ENCODE data around the gene MTOR. TPM values are rescaled to one million over a fixed set of nuclear protein-coding genes. Genes with fewer than 3 reads are reported as not detected.

The MTOR gene
- total RNA-seq, 6 donors from 2014 or later, result 27.5 to 61.0 (median 33.1) TPM

- H3K36me3 ChIP-seq, result peaks cover 40 to 100% (median 93%) of the 10 kb centered on the region in 4 donors
Measured at GRCh38 chr1:11072216-11072917, 190.0 kb downstream of the MTOR start.

GRCh38 chr1:11071463-11072215 lies 190.7 kb downstream of the MTOR start:
- Histone ChIP-seq H3K27ac (no peak overlapping the region), H3K4me1 (no peaks in the 10 kb centered on the region), H3K4me3 (no peak overlapping the region), H3K9me3 (no peaks in the 10 kb centered on the region), H3K27me3 (no peaks in the 10 kb centered on the region), H3K36me3 (peaks cover 42 to 100% (median 92%) of the 10 kb centered on the region in 4 donors)
- 80 to 82% methylated on average over 15 of the region's 15 CpGs for WGBS, 2 donors
- DNase-seq (no peak), ATAC-seq (ENCODE audit: low FRiP score in 2 of 2) (no peak)
- no peak for TF ChIP-seq EP300 (IDR thresholded peaks at IDR 0.05)
- TF ChIP-seq POLR2AphosphoS5 (IDR thresholded peaks at IDR 0.05), result no peak
- no peak for TF ChIP-seq POLR2A (IDR thresholded peaks at IDR 0.05)
- TF ChIP-seq CTCF (IDR thresholded peaks at IDR 0.05), result no peak

More at GRCh38 chr1:11072216-11072917, 190.0 kb downstream of the MTOR start:
- Histone ChIP-seq H3K27me3 (no peaks in the 10 kb centered on the region), H3K9me3 (no peaks in the 10 kb centered on the region), H3K4me3 (no peak overlapping the region), H3K27ac (no peak overlapping the region), H3K4me1 (no peaks in the 10 kb centered on the region)
- TF ChIP-seq POLR2A (IDR thresholded peaks at IDR 0.05) (no peak), POLR2AphosphoS5 (IDR thresholded peaks at IDR 0.05) (no peak), CTCF (IDR thresholded peaks at IDR 0.05) (no peak), EP300 (IDR thresholded peaks at IDR 0.05) (no peak)
- DNase-seq (no peak), ATAC-seq (ENCODE audit: low FRiP score in 2 of 2) (no peak)
- 72 to 77% methylated on average over 13 of the region's 13 CpGs for WGBS, 2 donors

- ATAC-seq (ENCODE audit: low FRiP score in 2 of 2) (no peak), DNase-seq (no peak)
- H3K4me1 ChIP-seq, result no peaks in the 10 kb centered on the region
- H3K9me3 ChIP-seq, result no peaks in the 10 kb centered on the region
- no peak overlapping the region for H3K4me3 ChIP-seq
- H3K27me3 ChIP-seq, result no peaks in the 10 kb centered on the region
- peaks cover 47 to 100% (median 92%) of the 10 kb centered on the region in 4 donors for H3K36me3 ChIP-seq
- 91 to 92% methylated on average over 11 of the region's 11 CpGs for WGBS, 2 donors
- no peak overlapping the region for H3K27ac ChIP-seq
- no peak for TF ChIP-seq EP300 (IDR thresholded peaks at IDR 0.05)
- no peak for TF ChIP-seq POLR2AphosphoS5 (IDR thresholded peaks at IDR 0.05)
- no peak for TF ChIP-seq CTCF (IDR thresholded peaks at IDR 0.05)
- no peak for TF ChIP-seq POLR2A (IDR thresholded peaks at IDR 0.05)
Measured at GRCh38 chr1:11070876-11071275, 191.5 kb downstream of the MTOR start.

DNA sequence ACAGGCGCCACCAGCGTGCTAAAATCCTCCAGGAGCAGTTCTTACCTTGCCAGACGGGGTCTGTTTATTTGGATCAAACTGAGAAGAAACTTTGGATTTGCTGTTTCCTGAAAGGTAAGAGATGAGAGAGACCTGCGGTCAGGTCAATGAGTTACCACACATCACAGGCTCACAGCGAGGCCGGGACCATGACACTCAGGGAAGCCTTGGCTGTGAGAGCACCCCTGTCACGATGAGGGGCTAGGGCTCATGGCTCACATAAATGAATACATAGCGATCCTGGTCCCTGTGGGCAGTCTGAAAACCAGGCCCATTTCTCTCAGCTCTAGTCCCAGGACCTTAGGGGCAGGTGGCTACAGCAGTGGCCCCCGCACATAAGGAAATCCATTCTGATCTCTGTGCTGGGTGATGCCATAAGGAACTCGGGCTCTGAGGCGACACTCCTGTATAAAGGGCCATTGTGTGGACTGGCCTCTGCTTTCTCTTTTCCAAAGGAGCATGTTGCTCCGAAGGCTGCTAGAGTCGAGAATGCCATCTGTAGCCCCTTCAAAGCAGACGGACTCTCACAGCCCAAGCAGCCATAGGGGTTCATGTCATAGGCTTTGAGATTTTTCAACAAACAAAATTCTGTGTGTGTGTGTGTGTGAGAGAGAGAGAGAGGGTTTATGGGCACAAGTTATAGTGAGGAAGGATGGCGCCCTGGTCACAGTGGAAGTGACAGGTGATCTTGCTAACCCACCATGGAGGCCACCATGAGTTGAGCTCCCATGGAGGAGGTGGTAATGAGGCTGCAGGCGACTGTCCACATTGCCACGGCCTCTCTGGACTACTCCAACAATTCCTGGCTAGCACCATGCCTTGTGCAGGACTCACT lies 193.5 kb downstream of the MTOR start:
- no peak for TF ChIP-seq POLR2A (IDR thresholded peaks at IDR 0.05)
- TF ChIP-seq POLR2AphosphoS5 (IDR thresholded peaks at IDR 0.05), result no peak
- no peak for TF ChIP-seq EP300 (IDR thresholded peaks at IDR 0.05)
- TF ChIP-seq CTCF (IDR thresholded peaks at IDR 0.05), result no peak
- Histone ChIP-seq H3K4me3 (no peak overlapping the region), H3K9me3 (no peaks in the 10 kb centered on the region), H3K4me1 (no peaks in the 10 kb centered on the region), H3K36me3 (peaks cover 40 to 98% (median 80%) of the 10 kb centered on the region in 4 donors), H3K27me3 (no peaks in the 10 kb centered on the region), H3K27ac (no peak overlapping the region)
- WGBS, 2 donors, result 92 to 93% methylated on average over 11 to 17 of the region's 17 CpGs
- DNase-seq (no peak), ATAC-seq (ENCODE audit: low FRiP score in 2 of 2) (no peak)
